SHP77 treated with DMSO at 0.1 percent for 48 hours (cell line): Measurements from ENCODE around the gene EGFL7.
A peak's percentile ranks its signal among the peaks of the same experiment; 100 is the strongest.

ENCODE experiments used
- DNase-seq: peaks from one replicate; lab custom pipeline; 2025; lab: John Stamatoyannopoulos, UW

Gene EGFL7

DNA sequence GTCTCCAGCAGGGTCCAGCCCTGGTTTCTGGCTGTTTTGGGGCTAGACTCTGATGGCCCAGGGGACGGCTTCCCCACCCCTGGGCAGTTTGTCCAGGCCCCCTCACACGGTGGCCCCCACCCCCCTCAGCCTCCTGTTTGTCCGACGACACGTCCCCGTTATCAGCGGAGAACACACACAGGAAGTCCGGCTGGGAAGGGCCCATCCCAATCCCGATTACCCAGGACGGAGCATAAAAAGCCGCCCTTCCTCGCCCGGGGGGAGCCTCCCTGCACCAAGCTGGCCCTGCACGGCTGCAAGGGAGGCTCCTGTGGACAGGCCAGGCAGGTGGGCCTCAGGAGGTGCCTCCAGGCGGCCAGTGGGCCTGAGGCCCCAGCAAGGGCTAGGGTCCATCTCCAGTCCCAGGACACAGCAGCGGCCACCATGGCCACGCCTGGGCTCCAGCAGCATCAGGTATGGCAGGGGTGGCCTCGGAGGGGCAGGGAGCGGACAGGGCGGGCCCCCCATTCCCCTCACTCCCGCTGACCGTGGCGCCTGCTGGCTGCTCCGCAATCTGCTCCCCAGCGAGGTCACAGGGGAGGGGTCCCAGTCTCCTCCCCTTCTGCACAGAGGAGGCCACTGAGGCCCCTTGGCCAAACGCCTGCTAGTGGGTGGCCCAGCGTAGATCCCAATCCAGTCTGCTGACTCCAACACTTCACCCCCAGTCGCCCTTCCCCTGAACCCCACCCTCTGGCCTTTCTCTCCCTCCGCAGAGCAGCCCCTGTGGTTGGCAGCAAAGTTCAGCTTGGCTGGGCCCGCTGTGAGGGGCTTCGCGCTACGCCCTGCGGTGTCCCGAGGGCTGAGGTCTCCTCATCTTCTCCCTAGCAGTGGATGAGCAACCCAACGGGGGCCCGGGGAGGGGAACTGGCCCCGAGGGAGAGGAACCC lies at the start of gene EGFL7:
Gene EGFL7, plus strand, starts transcription at position 261 of the 926 bp plus-strand sequence. CDS start 5,367 bp downstream, outside the sequence.
- no peak for DNase-seq

DNA sequence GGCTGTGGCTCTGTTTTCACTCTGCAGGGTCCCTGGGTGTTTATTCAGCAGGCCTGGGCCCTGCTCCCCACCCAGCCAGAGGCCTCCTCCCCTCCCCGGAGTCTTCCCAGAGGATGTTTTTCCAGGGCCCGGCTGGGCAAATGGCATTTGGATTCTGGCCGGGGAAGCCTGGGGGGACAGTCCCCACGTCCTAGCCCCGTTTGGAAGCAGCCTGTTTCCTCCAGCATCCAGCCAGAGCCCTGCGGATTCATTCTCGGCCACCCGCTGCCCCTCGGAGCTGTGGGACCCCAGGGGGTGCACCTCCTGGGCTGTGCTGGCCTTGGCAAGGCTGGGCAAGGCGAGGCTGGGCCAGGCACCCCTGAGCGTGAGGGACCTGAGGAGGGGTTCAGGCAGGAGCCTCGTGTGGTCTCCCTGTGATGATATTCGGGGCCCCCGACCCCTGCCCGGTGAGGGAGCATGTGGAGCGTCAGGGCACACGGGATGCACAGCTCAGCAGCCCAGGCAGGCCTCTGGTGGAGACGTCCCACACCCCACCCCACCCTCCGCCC lies 48.8 kb upstream of the EGFL7 start:
- DNase-seq: no peak

DNA sequence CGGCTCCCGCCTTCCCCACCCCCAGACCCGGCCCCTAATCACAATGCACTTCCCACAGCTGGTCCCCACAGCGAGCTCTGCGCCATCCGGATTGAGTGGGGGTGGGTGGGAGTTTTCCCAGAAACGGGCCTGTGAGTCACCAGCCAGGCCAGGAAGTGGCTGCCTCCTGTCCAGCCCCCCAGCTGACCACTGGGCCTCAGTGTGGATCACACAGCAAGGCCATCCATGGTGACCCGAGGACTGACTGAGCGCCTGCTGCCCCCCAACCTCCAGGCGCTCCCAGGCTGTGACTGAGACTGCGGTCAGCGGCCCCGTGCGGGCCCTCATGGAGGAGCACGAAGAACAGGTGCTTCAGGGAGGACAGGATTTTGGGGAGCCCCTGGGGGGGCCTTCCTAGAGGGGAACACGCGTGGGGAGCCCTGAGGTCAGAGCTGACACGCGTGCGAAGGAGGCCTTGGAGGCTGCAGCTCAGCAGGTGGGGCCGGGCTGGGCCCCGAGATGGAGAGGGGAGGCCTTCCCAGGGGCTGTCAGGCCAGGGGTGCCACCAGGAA lies 48.3 kb upstream of the EGFL7 start:
- DNase-seq: no peak

DNA sequence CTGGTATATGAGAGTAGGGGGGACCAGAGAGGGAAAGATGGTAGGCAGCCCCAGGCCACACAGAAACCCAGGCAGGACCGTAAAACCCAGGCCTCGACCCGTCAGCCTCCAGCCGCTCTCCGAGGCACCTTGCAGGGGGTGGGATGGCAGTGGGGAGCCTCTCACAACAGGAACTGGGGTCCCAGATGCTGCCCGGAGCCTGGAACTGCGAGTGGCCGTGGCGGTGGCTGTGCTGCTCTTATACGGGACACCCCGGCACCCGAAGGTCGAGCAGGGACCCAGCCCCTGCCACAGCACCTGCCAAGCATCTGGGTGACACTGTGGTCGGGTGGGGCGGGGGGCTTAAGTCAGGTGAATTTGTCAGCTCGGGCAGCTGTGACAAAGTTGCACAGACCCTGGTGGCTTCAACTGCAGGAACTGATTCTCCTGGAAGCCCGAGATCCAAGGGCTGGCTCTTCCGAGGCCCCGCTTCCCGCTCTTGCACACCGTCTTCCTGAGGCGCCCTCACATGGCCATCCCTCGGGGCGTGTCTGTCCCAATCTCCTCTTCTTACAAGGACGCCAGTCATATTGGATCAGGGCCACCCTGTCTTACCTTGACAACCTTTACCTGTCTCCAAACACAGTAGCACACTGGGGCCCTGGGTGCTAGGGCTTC lies 47.6 kb upstream of the EGFL7 start:
- DNase-seq: no peak

DNA sequence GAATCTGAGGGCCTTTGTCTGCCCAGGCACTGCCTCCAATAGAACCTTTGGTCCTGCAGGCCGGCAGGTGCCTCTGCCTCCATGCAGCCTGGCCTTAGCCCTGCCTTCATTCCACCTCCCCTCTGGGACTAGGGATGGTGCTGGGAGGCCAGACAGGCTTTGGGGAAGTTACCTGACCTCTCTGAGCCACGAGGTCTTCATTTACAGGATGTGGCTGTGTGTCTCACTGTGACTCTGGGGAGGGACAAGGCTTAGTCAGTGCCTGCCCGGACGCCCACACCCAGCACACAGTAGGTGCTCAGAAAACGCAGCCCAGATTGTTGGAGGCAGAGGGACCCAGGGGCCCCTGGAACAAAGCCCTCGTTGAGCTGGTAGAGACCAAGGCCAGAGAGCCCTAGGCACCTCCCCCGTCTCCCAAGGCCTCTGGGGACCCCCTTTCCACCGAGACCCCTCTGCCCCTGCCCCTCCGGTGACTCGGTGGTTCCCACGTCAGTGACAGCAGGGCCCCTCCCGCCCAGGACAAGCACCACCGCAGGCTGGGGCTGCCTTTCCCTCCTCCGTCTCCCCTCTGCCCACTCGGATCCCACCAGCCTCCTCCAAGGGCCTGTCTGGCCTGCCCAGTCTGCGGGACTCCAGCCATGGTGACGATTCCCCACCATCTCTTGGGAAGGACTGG lies 46.9 kb upstream of the EGFL7 start:
- DNase-seq: no peak

DNA sequence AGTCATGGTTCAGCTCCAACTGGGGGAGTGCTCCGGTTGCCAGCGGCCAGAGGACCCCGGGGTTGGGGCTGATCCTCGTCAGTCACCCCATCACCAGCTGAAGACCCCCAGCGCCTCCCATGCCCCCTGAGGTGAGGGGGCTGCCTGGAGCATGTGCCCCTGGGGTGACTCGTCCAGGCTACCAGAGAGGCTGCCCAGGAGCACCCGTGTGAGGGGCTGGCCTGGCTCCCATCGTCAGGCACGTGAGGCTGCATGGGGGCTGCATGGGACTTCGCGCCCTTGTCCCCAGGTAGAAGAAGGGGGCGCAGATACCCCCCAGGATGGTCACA lies 46.4 kb upstream of the EGFL7 start:
- DNase-seq: no peak

DNA sequence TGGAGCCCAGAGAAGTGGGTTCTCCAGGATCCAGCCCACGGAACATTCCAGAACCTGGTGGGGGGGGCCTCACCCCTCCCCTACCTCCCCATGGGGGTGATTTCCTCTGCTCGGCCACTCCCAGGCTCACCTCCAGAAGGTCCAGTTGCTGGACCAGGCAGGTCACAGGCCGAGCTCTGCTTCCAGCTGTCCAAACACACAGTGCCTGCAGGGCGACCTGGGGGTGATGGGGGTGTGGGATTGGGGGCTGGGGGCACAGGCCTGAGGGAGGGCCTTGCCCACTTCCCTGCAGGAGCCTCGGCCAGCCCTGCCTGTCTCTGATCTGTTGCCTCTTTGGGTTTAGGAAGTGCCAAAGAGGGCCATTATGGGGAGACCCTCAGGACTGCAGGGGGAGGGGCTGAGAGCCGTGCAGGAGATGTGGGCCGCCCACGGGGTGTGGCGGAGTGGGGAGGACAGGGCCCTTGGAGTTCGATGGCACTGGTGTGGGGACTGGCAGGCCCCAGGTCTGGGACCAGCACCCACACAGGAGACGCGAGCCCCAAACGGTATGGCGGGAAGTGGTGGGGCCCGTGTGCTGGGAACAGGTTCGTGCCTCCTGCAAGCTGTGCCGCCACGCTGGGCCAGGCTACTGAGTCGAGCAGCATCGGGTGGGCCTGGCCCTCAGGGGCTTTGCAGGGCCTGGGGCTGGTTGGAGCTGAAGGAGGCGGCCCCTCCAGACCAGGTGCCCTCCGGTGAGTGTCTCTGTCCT lies 45.6 kb upstream of the EGFL7 start:
- DNase-seq: no peak

DNA sequence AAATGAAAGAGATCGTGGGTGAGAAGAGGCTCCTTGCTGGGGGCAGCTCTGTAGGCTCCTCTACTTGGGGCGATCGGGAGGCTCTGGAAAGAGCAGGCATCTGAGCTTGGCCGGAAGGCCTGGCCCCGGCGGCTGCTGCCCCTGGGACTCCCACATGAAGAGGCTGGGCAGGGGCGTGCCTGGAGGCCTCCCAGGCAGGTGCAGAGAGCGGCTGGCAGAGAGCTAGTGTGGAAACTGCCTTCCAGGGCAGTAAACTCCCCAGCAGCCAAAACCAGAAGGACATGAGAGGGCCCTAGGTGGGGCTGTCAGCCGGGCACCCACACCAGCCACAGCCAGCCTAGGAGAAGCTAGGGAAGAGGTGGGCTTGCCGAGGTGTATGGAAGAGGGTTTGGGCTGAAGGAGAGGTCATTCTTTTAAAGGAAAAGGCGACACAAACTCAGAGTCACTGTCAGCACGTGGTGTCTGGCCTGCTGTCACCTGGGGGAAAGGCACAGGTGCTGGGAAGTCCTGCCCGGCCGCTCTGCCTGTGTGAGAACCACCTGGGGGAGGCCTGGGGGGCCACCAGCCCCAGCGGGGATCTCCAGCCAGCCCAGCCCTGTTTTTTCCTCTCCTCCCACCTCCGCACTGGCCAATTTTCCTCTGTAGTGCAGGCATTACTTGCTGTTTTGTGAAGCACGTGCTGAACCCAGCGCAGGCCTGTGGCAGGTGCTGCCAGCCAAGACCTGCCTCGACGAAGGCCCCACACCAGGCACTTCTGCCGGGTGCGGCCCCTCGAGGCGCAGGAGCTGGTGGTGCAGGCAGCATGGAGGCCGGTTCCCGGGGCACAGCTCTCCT lies 44.8 kb upstream of the EGFL7 start:
- peak; percentile 20 for DNase-seq

DNA sequence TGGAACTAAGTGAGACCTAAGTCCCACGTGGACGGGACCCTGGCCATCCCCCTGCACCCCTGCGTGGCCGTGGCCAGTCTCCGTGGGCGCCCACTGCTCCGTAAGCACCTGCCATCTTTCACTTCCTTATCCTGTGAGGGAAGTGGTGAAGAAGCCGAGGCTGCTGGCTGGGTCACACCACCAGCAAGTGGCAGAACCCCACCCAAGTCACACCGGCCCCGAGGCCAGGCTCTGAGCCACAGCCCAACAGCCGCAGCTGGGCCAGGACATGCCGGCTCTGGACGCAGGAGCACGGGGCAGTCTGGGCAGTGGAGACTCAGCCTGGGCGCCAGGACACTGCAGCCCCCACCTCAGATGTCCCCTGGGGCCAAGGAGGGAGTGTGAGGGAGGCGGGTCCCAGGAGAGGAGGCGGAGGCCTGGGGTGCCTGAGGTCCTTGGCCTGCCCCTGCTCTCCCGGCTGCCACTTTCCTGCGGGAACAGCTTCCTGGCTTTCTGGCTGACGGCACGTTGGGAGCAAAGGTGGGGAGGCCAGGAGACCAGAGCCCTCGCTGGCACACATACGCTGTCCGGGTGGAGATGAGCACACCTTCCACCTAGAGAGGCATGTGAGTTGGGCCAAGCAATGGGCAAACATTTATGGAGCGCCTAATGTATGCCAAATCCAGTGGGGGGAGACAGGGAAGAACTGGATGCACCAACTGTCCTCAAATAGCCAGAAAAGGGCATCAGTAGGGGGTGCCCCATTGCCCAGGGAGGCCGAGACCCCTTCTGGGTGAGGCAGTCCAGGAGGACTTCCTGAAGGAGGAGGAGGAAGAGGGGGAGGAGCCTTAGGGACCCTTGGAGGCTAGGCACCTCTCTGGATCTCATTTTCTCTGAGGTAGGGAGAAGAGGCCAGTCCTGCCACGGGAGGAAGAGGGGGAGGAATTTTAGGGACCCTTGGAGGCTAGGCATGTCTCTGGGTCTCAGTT lies 43.9 kb upstream of the EGFL7 start:
- DNase-seq: no peak

DNA sequence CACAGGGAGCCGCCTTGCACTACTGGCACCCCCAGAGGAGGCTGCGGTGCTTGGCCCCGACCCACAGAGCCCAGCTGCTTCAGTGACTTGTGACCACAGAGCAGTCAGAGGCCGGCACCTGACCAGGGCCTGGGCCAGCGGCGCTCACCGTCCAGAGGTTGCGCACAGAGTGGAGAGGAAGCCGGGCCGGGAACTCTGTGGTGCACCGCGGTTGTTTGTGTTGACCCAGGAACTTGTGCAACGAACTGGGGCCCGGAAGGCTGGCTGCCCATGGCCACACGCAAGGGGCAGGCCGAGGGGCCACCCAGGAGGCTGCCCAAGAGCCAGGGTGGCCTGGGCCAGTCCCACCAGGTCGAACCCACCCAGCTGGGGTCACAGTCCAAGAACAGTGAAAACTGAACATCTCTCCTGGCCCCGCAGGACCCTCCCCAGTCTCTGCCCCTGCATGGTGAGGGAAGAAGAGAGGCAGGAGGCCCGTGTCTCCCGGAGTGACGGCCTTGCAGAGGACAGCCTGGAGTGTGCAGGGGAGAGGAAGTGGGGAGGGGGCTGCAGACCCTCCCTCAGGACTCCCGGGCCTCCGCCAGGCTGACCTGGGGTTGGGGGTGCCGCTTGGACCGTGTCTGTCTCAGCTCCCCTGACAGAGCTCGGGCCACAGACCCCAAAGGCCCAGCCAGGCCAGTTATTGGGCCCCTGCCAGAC lies 42.8 kb upstream of the EGFL7 start:
- DNase-seq: no peak

DNA sequence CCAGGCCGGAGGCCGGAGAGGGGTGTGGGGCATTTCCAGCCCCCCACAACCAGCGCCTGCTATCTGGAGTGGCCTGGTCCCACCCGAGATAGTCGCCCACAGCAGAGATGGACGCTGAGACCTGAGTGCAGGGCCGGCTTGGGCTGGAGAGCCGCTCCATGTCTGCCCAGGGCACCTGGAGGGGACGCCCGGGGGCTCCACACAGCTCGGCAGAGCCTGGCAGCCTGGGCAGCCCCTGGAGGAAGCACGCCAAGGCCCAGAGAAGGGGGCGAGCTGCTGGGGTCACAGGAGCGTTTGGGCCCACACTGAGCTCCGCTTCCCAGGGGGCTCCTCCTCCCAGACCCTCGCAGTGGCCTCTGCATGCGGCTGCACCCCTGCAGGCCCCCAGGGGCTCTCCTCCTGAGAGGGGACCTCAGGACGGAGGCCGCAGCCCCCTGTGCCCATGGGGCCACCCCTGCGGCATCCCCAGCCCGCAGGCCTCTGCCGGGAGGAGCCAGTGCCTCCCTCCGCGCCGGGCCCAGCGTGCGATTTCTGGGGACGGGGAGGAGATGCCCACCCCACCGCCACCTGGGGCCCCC lies 42.2 kb upstream of the EGFL7 start:
- DNase-seq: no peak

DNA sequence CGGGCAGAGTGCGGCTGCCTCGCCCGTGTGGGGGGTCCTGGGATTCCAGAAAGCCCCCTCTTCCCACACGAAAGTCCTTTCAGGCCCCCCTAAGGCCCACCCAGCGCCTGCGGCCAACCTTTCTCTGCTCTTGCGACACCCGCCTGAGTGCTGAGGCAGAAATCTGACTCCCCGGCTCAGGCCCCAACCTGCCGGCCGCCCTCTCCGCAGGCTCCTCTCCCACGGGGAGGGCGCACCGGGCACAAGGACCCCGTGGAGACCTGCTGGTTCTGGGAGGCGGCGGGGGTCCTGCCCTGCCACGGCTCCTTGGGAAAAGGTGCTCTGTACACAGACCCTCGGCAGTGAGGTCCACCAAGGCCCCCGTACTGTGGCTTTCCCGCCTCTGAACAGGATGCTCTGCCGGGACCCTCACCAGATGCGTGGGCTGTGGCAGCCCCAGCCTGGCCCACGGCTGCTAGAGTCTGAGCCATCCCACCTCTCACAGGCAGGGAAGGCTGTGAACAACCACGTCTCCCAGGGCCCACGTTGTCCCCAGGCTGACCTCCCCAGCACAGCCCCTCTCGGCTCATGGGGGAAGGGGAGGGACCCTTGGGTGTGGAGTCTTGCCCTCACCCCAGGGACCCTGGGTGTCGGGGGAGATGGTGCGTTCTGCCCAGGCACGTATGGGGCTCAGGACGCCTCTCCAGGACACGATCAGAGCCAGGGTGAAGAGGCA lies 41.5 kb upstream of the EGFL7 start:
- no peak for DNase-seq

DNA sequence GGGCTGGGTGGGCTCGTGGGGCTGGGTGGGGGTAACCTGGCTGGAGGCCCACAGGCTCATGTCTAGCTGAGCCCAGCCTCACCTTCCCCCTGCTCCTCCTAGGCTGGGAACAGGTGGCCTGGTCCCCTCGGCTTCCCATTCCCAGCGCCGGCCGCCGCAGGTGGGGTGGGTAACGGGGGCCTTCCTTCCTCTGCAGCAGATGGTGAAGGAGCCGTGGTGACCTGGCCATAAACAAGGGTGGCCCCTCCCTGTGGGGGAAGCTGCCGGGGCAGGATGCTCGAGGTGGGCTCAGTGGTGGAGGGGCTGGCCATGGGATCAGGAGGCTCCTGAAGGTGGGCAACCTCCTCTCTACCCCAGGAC lies 41.0 kb upstream of the EGFL7 start:
- DNase-seq: no peak

DNA sequence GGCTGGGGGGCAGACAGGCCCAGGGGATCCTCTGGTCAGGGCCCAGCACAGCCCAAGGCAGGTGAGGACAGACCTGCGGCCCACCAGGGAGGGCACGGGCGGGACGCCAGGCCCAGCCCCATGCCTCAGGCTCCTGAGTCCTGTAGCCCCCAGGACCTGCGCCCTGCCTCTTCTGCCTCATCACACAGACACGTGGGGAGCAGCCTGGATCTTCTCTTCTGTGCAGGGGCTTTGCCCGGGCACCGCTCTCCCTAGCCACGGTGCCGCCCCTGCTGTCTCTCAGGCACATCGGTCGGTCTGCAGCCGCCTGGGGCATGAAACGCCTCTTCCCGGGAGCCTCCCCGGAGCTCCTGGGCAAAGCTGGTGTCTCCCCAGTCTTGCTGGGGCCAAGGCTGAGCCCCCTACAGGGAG lies 40.2 kb upstream of the EGFL7 start:
- no peak for DNase-seq

DNA sequence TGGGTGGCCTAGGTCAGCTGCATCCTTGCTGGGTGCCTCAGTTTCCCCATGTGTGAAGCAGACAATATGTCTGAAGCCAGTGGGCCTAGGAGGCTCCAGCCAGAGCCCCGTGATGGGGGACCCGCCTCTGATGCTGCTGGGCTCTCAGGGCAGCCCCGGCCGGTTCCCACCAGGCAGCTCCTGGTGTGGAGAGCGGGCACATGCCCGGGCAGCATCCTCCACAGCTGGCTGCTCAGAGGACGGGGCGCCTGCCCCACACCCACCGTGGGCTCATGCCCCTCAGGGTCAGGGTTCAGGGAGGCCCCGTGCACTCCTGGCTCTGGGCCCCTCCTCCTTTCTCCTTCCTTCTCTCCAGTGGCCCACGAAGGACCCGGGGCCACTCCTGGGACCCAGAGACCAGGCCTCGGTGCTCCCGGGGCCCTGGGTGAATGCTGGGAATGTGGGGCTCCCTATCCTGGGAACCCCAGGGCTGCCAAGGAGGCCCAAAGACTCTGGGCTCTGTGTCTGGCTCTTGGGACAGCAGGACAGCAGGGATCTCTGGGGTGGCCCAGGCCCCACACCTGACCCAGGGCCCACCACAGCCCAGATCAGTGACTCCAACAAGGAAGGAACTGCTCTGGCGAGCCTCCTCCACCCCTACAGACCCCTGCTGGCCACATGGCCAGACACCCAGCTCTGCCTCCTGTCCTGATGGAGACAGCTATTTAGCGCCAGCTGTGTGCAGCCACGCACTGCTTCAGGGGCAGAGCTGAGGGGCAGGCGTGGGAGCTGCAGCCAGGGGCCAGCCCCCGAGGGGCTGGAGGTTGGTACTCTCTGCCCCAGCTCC lies 39.5 kb upstream of the EGFL7 start:
- no peak for DNase-seq

DNA sequence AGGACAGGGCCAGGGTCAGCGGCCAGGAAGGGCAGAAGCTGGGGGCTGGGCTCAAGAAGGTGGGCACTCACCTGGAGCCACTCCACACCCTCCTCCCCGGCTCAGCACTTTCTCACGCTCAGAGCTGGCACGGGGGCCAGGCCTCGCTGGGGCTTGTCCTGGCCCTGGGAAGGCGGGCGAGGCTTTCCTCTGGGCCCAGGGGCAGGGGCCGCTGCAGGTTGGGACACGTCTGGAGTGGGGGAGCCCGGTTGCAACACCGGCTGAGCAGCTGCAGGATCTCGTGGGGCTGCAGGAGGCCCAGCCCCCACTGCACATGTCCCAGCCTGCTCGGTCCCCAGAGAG lies 38.9 kb upstream of the EGFL7 start:
- DNase-seq: no peak
